Measurements from ENCODE around the gene CNGA2.

CNGA2 gene

GRCh38 chrX:151711154-151711553 lies 23.4 kb upstream of the CNGA2 start:
- Histone ChIP-seq H2AFZ (ENCODE audit: low read length) (no peak overlapping the region), H3K79me2 (ENCODE audit: low read length) (no peaks in the 10 kb centered on the region), H3K4me2 (ENCODE audit: low read depth, low read length) (no peak overlapping the region)

GRCh38 chrX:151711787-151712186 lies 22.8 kb upstream of the CNGA2 start:
- H3K4me1 ChIP-seq (ENCODE audit: low read length) = no peaks in the 10 kb centered on the region
- no peak overlapping the region for H3K9ac ChIP-seq (ENCODE audit: low read length)
- H2AFZ ChIP-seq (ENCODE audit: low read length) = no peak overlapping the region
- no peaks in the 10 kb centered on the region for H3F3A ChIP-seq (ENCODE audit: insufficient read depth, low read length)
- no peaks in the 10 kb centered on the region for H4K20me1 ChIP-seq (ENCODE audit: insufficient read depth, low read length)
- no peak overlapping the region for H3K4me3 ChIP-seq (ENCODE audit: low read length)
- no peaks in the 10 kb centered on the region for H3K9me2 ChIP-seq (replicated peaks; ENCODE audit: insufficient read depth, low read length)
- TF ChIP-seq CTCF (IDR thresholded peaks at IDR 0.05; ENCODE audit: low read length) = no peak
- no peak for TF ChIP-seq EZH2phosphoT487 (IDR thresholded peaks at IDR 0.05; ENCODE audit: low read length)
- TF ChIP-seq EZH2 (optimal IDR thresholded peaks at IDR 0.05; ENCODE audit: low read depth, low read length) = no peak
- no peaks in the 10 kb centered on the region for H3K79me2 ChIP-seq (ENCODE audit: low read length)
- no peak overlapping the region for H3K4me2 ChIP-seq (ENCODE audit: low read depth, low read length)
- no peaks in the 10 kb centered on the region for H3K27me3 ChIP-seq (replicated peaks; ENCODE audit: insufficient read depth, low read length)
- H3K27ac ChIP-seq (ENCODE audit: low read length) = no peak overlapping the region
- H3K36me3 ChIP-seq (replicated peaks; ENCODE audit: insufficient read depth, low read length) = no peaks in the 10 kb centered on the region
- no peak for DNase-seq
- H3K9me3 ChIP-seq (replicated peaks; ENCODE audit: insufficient read depth, low read length) = no peaks in the 10 kb centered on the region

More at GRCh38 chrX:151711154-151711553, 23.4 kb upstream of the CNGA2 start:
- Histone ChIP-seq H3F3A (ENCODE audit: insufficient read depth, low read length) (no peaks in the 10 kb centered on the region), H3K4me1 (ENCODE audit: low read length) (no peaks in the 10 kb centered on the region), H3K9ac (ENCODE audit: low read length) (no peak overlapping the region), H3K27ac (ENCODE audit: low read length) (no peak overlapping the region), H3K9me3 (replicated peaks; ENCODE audit: insufficient read depth, low read length) (no peaks in the 10 kb centered on the region), H3K9me2 (replicated peaks; ENCODE audit: insufficient read depth, low read length) (no peaks in the 10 kb centered on the region), H4K20me1 (ENCODE audit: insufficient read depth, low read length) (no peaks in the 10 kb centered on the region), H3K36me3 (replicated peaks; ENCODE audit: insufficient read depth, low read length) (no peaks in the 10 kb centered on the region), H3K4me3 (ENCODE audit: low read length) (no peak overlapping the region), H3K27me3 (replicated peaks; ENCODE audit: insufficient read depth, low read length) (no peaks in the 10 kb centered on the region)
- DNase-seq = no peak
- no peak for TF ChIP-seq EZH2 (optimal IDR thresholded peaks at IDR 0.05; ENCODE audit: low read depth, low read length)
- no peak for TF ChIP-seq EZH2phosphoT487 (IDR thresholded peaks at IDR 0.05; ENCODE audit: low read length)
- TF ChIP-seq CTCF (IDR thresholded peaks at IDR 0.05; ENCODE audit: low read length) = no peak

GRCh38 chrX:151712253-151712652 lies 22.3 kb upstream of the CNGA2 start:
- Histone ChIP-seq H3K9me3 (replicated peaks; ENCODE audit: insufficient read depth, low read length) (no peaks in the 10 kb centered on the region), H3K4me1 (ENCODE audit: low read length) (no peaks in the 10 kb centered on the region), H3K4me2 (ENCODE audit: low read depth, low read length) (no peak overlapping the region), H3K4me3 (ENCODE audit: low read length) (no peak overlapping the region), H3K27ac (ENCODE audit: low read length) (no peak overlapping the region), H2AFZ (ENCODE audit: low read length) (no peak overlapping the region), H3K9me2 (replicated peaks; ENCODE audit: insufficient read depth, low read length) (no peaks in the 10 kb centered on the region), H3K36me3 (replicated peaks; ENCODE audit: insufficient read depth, low read length) (no peaks in the 10 kb centered on the region), H3F3A (ENCODE audit: insufficient read depth, low read length) (no peaks in the 10 kb centered on the region), H3K79me2 (ENCODE audit: low read length) (no peaks in the 10 kb centered on the region), H3K27me3 (replicated peaks; ENCODE audit: insufficient read depth, low read length) (no peaks in the 10 kb centered on the region), H3K9ac (ENCODE audit: low read length) (no peak overlapping the region), H4K20me1 (ENCODE audit: insufficient read depth, low read length) (no peaks in the 10 kb centered on the region)
- TF ChIP-seq CTCF (IDR thresholded peaks at IDR 0.05; ENCODE audit: low read length) (no peak), EZH2 (optimal IDR thresholded peaks at IDR 0.05; ENCODE audit: low read depth, low read length) (no peak), EZH2phosphoT487 (IDR thresholded peaks at IDR 0.05; ENCODE audit: low read length) (no peak)
- no peak for DNase-seq

All from MM.1S (cell line).